Fibroblast of lung (primary cell): ENCODE data around the gene GBP2. TPM values are rescaled to one million over a fixed set of nuclear protein-coding genes. Genes with fewer than 3 reads are reported as not detected.

Experiments used
- DNase-seq, 2 donors: peaks; one replicate each; pipeline versions ENCODE4 v3.0.0 to v3.0.0-alpha.2; 2010; ENCODE audit warnings: low read depth in 2 of 2
- H2AFZ ChIP-seq: 2 replicates; pipeline ENCODE4 v1.5.1; 2012; ENCODE audit warnings: low read length, control low read depth, inconsistent platforms
- H3K27ac ChIP-seq: 2 replicates; pipeline ENCODE4 v1.5.1; 2011; ENCODE audit warnings: low read length, control low read depth; ENCODE audit not compliant: insufficient read depth
- H3K27me3 ChIP-seq: 2 replicates; pipeline ENCODE4 v1.5.1; 2011; ENCODE audit warnings: mild to moderate bottlenecking, low read length; ENCODE audit not compliant: control insufficient read depth, insufficient read depth
- H3K36me3 ChIP-seq: 2 replicates; pipeline ENCODE4 v1.5.1; 2011; ENCODE audit warnings: low read length; ENCODE audit not compliant: control insufficient read depth, insufficient read depth
- H3K4me1 ChIP-seq: 2 replicates; pipeline ENCODE4 v1.5.1; 2011; ENCODE audit warnings: low read length; ENCODE audit not compliant: control insufficient read depth, insufficient read depth; ENCODE audit errors: extremely low read depth
- H3K4me2 ChIP-seq: 2 replicates; pipeline ENCODE4 v1.5.1; 2011; ENCODE audit warnings: low read length, control low read depth; ENCODE audit not compliant: insufficient read depth; ENCODE audit errors: extremely low read depth
- H3K4me3 ChIP-seq, 4 experiments: fragments of 200-600 bp in 1 of 4; sonication (generic) in 1 of 4; replicated peaks in 1 of 4; 2 replicates each; pipeline ENCODE4 v1.5.1; 2011 to 2016; ENCODE audit warnings: low read length in 4 of 4, low read depth in 3 of 4, mild to moderate bottlenecking in 3 of 4, control low read depth in 2 of 4, inconsistent platforms in 1 of 4, mixed read lengths in 1 of 4; ENCODE audit not compliant: insufficient read depth in 1 of 4; ENCODE audit errors: control extremely low read depth in 1 of 4
- H3K79me2 ChIP-seq: 2 replicates; pipeline ENCODE4 v1.5.1; 2012; ENCODE audit warnings: mild to moderate bottlenecking, low read length, inconsistent platforms; ENCODE audit not compliant: control insufficient read depth, insufficient read depth
- H3K9ac ChIP-seq: 2 replicates; pipeline ENCODE4 v1.5.1; 2011; ENCODE audit warnings: mild to moderate bottlenecking, low read length, control low read depth; ENCODE audit not compliant: insufficient read depth
- H3K9me3 ChIP-seq: 2 replicates; pipeline ENCODE4 v1.5.1; 2012; ENCODE audit warnings: low read depth, low read length; ENCODE audit not compliant: control insufficient read depth, insufficient read depth
- H4K20me1 ChIP-seq: 2 replicates; pipeline ENCODE4 v1.5.1; 2011; ENCODE audit warnings: low read length; ENCODE audit not compliant: control insufficient read depth, insufficient read depth; ENCODE audit errors: extremely low read depth
- EZH2 ChIP-seq: IDR thresholded peaks from 2 replicates; pipeline ENCODE4 v1.5.1; 2012; ENCODE audit warnings: low read length, control low read depth, mild to moderate bottlenecking; ENCODE audit errors: missing control alignments
- polyA plus RNA-seq, 2 donors: library from polyadenylated mRNA; depleted of rRNA in 1 of 2; stranded (reverse) in 1 of 2; unstranded in 1 of 2; fragments of >200 nt; gene quantifications; 2 replicates each; pipeline ENCODE4 v1.2.1, GENCODE V29; 2011 to 2012; ENCODE audit warnings: missing spikeins in 1 of 2
- total RNA-seq: library from RNA; depleted of rRNA; stranded (reverse); fragments of >200 nt; gene quantifications from 2 replicates; pipeline ENCODE4 v1.2.1, GENCODE V29; 2014
- TF ChIP-seq, protein P1 (sequence below), 2 donors: IDR thresholded peaks in 1 of 2; conservative IDR thresholded peaks in 1 of 2; 1 replicate in 1 of 2; 2 replicates in 1 of 2; pipeline ENCODE4 v1.5.1; 2011 to 2012; ENCODE audit warnings: low read length in 2 of 2, control low read depth in 1 of 2, inconsistent platforms in 1 of 2, low read depth in 1 of 2, mild to moderate bottlenecking in 1 of 2

The GBP2 gene
- total and polyA plus RNA-seq, 2 donors (not counting 1 experiment from before 2014, with no cell fraction given), result 50.6 to 70.7 TPM

DNA sequence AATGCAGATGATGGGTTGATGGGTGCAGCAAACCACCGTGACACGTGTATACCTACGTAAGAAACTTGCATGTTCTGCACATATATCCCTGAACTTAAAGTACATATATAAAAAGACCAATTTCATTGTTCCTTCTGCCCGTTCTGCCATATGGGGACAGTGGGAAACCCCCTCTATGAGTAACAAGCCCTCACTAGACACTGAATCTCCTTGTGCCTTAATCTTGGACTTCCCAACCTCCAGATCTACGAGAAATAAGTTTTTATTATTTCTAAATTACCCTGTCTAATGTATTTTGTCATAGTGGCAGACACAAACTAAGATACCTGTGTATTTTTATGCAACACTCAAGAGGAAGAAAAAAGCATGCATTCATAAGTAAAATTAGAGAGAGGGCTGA, 39.9 kb upstream of the GBP2 start:
- H2AFZ ChIP-seq, result no peak overlapping the region
- TF ChIP-seq, protein P1, sequence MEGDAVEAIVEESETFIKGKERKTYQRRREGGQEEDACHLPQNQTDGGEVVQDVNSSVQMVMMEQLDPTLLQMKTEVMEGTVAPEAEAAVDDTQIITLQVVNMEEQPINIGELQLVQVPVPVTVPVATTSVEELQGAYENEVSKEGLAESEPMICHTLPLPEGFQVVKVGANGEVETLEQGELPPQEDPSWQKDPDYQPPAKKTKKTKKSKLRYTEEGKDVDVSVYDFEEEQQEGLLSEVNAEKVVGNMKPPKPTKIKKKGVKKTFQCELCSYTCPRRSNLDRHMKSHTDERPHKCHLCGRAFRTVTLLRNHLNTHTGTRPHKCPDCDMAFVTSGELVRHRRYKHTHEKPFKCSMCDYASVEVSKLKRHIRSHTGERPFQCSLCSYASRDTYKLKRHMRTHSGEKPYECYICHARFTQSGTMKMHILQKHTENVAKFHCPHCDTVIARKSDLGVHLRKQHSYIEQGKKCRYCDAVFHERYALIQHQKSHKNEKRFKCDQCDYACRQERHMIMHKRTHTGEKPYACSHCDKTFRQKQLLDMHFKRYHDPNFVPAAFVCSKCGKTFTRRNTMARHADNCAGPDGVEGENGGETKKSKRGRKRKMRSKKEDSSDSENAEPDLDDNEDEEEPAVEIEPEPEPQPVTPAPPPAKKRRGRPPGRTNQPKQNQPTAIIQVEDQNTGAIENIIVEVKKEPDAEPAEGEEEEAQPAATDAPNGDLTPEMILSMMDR (conservative IDR thresholded peaks at IDR 0.05 in 1 of 2, IDR thresholded peaks at IDR 0.05 in 1 of 2; ENCODE audit: low read depth in 1 of 2, low read length in 2 of 2), result no peak
- TF ChIP-seq EZH2, result no peak
- no peaks in the 10 kb centered on the region for H3K4me1 ChIP-seq
- H3K27ac ChIP-seq, result no peak overlapping the region
- H3K4me3 ChIP-seq, result no peak overlapping the region
- H3K9me3 ChIP-seq, result no peaks in the 10 kb centered on the region
- no peaks in the 10 kb centered on the region for H4K20me1 ChIP-seq
- no peaks in the 10 kb centered on the region for H3K36me3 ChIP-seq
- no peaks in the 10 kb centered on the region for H3K79me2 ChIP-seq
- no peak overlapping the region for H3K9ac ChIP-seq
- no peaks in the 10 kb centered on the region for H3K27me3 ChIP-seq
- DNase-seq, result no peak
- H3K4me2 ChIP-seq, result no peak overlapping the region

DNA sequence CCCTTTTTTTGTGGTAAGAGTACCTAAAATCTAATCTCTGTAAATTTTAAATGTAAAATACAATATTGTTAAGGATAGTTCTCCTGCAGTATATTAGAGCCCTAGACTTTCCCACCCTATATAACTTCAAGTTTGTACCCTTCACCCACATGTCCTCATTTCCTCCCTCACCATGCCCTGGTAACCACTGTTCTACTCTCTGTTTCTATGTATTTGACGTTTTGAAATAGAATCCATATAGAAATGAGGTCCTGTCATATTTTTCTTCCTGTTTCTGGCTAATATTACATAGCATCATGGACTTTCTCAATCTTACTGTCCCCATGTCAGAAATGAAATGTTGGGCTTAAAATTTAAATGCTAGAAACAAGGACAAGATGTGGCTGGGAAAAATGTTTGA, 25.1 kb upstream of the GBP2 start:
- Histone ChIP-seq H3K9ac (no peak overlapping the region), H3K4me2 (no peak overlapping the region), H3K4me3 (no peak overlapping the region), H3K9me3 (no peaks in the 10 kb centered on the region), H3K27ac (no peak overlapping the region), H2AFZ (no peak overlapping the region), H3K36me3 (no peaks in the 10 kb centered on the region), H3K27me3 (no peaks in the 10 kb centered on the region), H3K79me2 (no peaks in the 10 kb centered on the region), H3K4me1 (no peaks in the 10 kb centered on the region), H4K20me1 (no peaks in the 10 kb centered on the region)
- no peak for DNase-seq
- TF ChIP-seq EZH2, result no peak
- TF ChIP-seq, protein P1 (conservative IDR thresholded peaks at IDR 0.05 in 1 of 2, IDR thresholded peaks at IDR 0.05 in 1 of 2; ENCODE audit: low read depth in 1 of 2, low read length in 2 of 2), result no peak

DNA sequence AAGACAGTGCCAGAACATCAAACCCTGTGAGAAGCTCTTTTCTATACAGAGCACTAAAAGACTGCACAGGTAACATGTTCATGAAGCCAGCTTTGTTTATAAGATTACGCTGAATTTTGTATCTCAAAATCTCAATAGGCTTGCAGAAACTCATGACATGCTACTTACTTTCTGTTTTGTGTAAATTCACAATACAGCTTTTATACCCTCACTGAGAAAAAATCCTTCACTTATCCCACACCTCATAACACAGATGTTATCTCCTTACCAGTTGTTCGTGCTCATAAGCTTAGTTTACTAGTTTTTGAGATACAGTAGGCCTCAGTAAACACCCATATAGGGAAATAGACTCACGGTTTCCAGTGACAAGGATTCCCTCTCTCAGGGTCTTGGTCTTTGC, 24.1 kb upstream of the GBP2 start:
- Histone ChIP-seq H3K4me1 (no peaks in the 10 kb centered on the region), H4K20me1 (no peaks in the 10 kb centered on the region), H3K4me2 (no peak overlapping the region), H2AFZ (no peak overlapping the region), H3K9me3 (no peaks in the 10 kb centered on the region), H3K4me3 (no peak overlapping the region), H3K36me3 (no peaks in the 10 kb centered on the region), H3K9ac (no peak overlapping the region), H3K79me2 (no peaks in the 10 kb centered on the region), H3K27me3 (no peaks in the 10 kb centered on the region), H3K27ac (no peak overlapping the region)
- TF ChIP-seq EZH2, result no peak
- TF ChIP-seq, protein P1 (conservative IDR thresholded peaks at IDR 0.05 in 1 of 2, IDR thresholded peaks at IDR 0.05 in 1 of 2; ENCODE audit: low read depth in 1 of 2, low read length in 2 of 2), result no peak
- no peak for DNase-seq
